Measurements from ENCODE around the gene ZSWIM9.

The ZSWIM9 gene

DNA sequence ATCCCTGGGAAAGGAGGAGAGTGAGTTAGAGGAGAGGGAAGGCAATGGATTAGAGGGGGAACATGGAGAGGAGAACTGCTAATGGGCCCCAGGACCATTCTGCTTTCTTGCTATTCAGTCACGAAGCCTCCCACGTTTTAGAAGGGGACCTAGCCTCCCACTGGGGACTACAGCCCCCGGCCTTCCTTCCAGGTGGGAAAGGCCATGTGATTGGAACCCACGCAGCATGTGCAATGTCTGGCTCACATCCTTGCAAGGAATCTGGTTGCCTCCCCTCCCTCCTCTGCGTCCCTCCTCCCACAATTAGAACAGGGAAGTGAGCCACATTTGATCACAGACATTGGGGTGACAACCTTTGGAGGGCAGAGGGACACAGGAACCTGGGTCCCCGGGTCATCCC, 37.4 kb upstream of the ZSWIM9 start:
- TF ChIP-seq, protein P1, sequence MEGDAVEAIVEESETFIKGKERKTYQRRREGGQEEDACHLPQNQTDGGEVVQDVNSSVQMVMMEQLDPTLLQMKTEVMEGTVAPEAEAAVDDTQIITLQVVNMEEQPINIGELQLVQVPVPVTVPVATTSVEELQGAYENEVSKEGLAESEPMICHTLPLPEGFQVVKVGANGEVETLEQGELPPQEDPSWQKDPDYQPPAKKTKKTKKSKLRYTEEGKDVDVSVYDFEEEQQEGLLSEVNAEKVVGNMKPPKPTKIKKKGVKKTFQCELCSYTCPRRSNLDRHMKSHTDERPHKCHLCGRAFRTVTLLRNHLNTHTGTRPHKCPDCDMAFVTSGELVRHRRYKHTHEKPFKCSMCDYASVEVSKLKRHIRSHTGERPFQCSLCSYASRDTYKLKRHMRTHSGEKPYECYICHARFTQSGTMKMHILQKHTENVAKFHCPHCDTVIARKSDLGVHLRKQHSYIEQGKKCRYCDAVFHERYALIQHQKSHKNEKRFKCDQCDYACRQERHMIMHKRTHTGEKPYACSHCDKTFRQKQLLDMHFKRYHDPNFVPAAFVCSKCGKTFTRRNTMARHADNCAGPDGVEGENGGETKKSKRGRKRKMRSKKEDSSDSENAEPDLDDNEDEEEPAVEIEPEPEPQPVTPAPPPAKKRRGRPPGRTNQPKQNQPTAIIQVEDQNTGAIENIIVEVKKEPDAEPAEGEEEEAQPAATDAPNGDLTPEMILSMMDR (IDR thresholded peaks at IDR 0.05; ENCODE audit: extremely low read depth, insufficient read depth, missing control alignments): no peak
- DNase-seq (ENCODE audit: low spot score): no peak
- in situ Hi-C loops (cut with MboI; ENCODE audit: low pct_unique_long_range_greater_than_20kb, low sequenced_read_pairs, unreplicated experiment): loop anchor here (25.0 kb wide), 1 partner anchor 171 kb away; no protein-coding TSS in a partner anchor

DNA sequence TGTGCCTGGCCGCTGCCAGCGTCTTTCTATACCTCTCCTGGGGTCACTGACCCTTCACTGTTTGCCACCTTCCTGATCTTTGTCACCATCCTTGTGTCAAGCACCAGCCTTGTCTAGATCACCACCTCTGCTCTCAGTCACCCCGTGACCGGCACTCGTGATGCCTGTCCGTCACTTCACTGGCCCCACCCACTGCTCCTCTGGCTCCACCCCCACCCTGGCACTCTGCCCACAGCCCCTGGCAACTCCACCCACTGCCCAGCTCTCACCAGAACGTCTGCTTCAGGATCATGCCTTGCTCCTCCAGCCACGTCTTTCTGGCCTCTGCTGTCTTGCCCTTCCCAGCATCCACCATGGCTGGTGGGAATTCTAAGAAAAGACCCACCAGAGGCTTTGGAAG, 35.1 kb upstream of the ZSWIM9 start:
- DNase-seq (ENCODE audit: low spot score): no peak
- in situ Hi-C loops (cut with MboI; ENCODE audit: low pct_unique_long_range_greater_than_20kb, low sequenced_read_pairs, unreplicated experiment): loop anchor here (25.0 kb wide), 1 partner anchor 173 kb away; no protein-coding TSS in a partner anchor
- TF ChIP-seq, protein P1 (IDR thresholded peaks at IDR 0.05; ENCODE audit: extremely low read depth, insufficient read depth, missing control alignments): no peak

DNA sequence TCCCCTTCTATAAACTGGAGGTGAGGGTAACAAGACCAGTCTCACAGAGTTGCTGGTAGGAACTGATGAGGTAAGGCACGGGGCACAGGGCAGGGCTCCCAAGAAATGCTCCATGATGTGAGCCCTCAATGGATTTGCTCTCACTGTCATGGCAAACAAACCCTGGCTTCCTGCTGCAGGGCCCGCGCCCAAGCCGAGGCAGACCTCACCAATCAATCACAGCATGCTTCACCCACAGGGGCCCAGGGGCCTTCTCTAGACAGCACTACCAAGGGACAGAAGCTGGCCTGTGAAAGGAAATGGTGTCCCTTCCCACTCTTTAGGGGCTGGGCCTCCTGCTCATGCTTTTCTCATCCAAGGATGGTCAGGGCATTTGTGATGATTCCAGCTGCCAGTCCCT, 33.9 kb upstream of the ZSWIM9 start:
- in situ Hi-C loops (cut with MboI; ENCODE audit: low pct_unique_long_range_greater_than_20kb, low sequenced_read_pairs, unreplicated experiment): loop anchor here (25.0 kb wide), 1 partner anchor 174 kb away; no protein-coding TSS in a partner anchor
- no peak for DNase-seq (ENCODE audit: low spot score)
- TF ChIP-seq, protein P1 (IDR thresholded peaks at IDR 0.05; ENCODE audit: extremely low read depth, insufficient read depth, missing control alignments): no peak

DNA sequence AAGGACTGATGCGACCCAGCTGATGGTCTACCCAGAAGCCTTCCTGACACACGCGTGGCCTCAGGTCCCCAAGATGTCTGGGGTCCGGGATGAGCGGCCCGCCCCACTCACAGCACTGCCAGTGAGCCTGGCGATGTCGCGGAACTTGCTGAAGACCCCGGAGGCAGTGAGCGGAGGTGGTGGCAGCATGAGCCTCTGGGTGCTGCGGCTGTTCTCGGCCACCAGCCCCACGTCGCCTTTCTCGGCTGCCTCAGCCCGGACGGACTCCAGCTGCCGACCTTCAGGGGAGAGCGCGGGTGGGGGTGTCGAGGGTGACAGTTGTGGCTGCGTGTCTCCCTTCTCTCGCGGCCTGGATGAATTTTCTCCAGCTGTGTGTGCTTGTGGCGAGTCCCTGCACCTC, 33.1 kb upstream of the ZSWIM9 start:
- TF ChIP-seq, protein P1 (IDR thresholded peaks at IDR 0.05; ENCODE audit: extremely low read depth, insufficient read depth, missing control alignments): no peak
- DNase-seq (ENCODE audit: low spot score): no peak
- in situ Hi-C loops (cut with MboI; ENCODE audit: low pct_unique_long_range_greater_than_20kb, low sequenced_read_pairs, unreplicated experiment): loop anchor here (25.0 kb wide), 1 partner anchor 175 kb away; no protein-coding TSS in a partner anchor

DNA sequence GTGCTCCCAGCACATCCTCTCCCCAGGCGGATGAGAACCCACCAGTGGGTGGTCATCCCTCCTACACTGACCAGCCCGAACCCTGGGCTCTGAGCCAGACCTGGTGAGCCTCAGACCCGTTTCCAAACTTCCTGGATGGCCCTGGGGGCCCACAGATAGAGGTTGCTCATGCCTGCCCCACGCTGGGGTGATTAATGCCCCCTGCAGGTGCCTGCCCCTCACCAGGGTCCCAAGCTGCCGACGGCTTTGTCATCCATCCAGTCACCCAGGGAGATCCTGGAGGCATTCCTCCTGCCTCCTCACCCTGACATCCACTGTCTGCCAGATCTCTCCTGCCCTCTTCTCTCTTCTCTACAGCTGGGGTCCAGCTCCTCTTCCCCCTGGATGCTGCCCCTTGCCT, 31.4 kb upstream of the ZSWIM9 start:
- TF ChIP-seq, protein P1 (IDR thresholded peaks at IDR 0.05; ENCODE audit: extremely low read depth, insufficient read depth, missing control alignments): no peak
- in situ Hi-C loops (cut with MboI; ENCODE audit: low pct_unique_long_range_greater_than_20kb, low sequenced_read_pairs, unreplicated experiment): loop anchor here (25.0 kb wide), 1 partner anchor 177 kb away; no protein-coding TSS in a partner anchor

DNA sequence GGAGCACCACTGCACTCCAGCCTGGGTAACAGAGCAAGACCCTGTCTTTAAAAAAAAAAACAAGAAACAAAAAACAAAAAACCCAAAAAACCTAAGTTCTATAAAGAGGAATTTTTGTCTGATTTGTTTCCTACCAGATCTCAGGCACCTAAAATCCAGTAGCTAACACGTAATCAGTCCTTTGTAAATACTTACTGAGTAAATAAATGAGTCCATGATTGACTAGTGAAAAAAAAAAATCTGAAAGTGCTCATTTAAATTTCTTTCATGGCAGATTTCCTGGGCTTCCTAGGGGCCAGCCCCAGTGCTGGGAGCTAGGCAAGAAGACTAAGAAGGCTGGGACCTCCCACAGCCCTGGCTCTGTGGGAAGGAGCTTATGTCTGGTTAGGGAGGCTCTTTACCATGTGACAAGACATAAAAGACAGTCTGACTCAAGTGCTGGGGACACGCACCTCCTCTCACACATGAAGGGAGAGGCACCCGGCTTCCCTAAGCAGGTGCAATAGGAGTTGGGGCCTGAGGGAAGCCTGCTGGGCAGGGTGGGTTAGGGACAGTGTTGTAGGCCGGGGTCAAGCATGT, 22.8 kb upstream of the ZSWIM9 start:
- no peak for DNase-seq (ENCODE audit: low spot score)
- in situ Hi-C loops (cut with MboI; ENCODE audit: low pct_unique_long_range_greater_than_20kb, low sequenced_read_pairs, unreplicated experiment): loop anchor here (25.0 kb wide), 1 partner anchor 185 kb away; no protein-coding TSS in a partner anchor
- TF ChIP-seq, protein P1 (IDR thresholded peaks at IDR 0.05; ENCODE audit: extremely low read depth, insufficient read depth, missing control alignments): no peak

More for the DNA sequence above, 31.4 kb upstream of the ZSWIM9 start:
- no peak for DNase-seq (ENCODE audit: low spot score)
